ENCODE measurements around the gene VPS18. TPM values are rescaled to one million over a fixed set of nuclear protein-coding genes. Genes with fewer than 3 reads are reported as not detected.

The VPS18 gene
- total RNA-seq, 2 donors from 2014 or later, result 18.3 to 19.2 TPM

GRCh38 chr15:40928821-40929659, 34.8 kb downstream of the VPS18 start, which contains the start of gene DLL4:
TSS of gene DLL4 (plus strand) at chr15:40929340. CDS start at chr15:40929669, 329 bp downstream.
- TF ChIP-seq CTCF (IDR thresholded peaks at IDR 0.05), result no peak
- peak within 1 kb of the TSS; percentile 79 to 93 for H3K9ac ChIP-seq (ENCODE audit: low read depth in 2 of 2, low read length in 2 of 2)
- no peaks in the 10 kb centered on the region for H3K36me3 ChIP-seq
- H3K9me3 ChIP-seq, result no peaks in the 10 kb centered on the region
- peaks cover 28% of the 10 kb centered on the region for H3K4me1 ChIP-seq
- peak within 1 kb of the TSS; percentile 52 for H3K4me3 ChIP-seq
- peak within 1 kb of the TSS; percentile 42 for H3K27ac ChIP-seq
- peaks cover 35% of the 10 kb centered on the region for H3K27me3 ChIP-seq
- intact Hi-C loops (cut with DNase I), result no loop called here
- peak; percentile 89 for DNase-seq

DNA sequence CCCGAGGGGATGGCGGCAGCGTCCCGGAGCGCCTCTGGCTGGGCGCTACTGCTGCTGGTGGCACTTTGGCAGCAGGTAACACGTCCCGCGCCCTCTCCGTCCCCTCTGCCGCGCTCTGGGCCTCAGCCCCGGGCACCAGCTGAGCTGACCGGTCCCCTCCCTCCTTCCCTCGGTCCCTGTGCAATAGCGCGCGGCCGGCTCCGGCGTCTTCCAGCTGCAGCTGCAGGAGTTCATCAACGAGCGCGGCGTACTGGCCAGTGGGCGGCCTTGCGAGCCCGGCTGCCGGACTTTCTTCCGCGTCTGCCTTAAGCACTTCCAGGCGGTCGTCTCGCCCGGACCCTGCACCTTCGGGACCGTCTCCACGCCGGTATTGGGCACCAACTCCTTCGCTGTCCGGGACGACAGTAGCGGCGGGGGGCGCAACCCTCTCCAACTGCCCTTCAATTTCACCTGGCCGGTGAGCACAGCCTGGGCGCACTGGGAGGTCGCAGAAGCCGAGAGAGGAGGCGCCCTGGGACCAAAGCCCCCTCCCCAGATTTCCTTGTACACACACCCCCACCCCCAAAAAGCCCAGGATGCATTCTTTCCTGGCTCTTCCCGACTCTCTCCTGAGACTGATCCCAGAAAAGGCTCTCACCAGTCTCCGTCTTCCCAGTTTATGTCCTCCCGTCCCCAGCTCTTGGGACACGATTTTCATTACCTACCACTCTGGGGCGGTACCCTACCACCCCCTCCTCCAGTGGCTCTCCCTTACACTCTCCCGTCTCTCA, 35.6 kb downstream of the VPS18 start:
- peaks cover 28% of the 10 kb centered on the region for H3K4me1 ChIP-seq

DNA sequence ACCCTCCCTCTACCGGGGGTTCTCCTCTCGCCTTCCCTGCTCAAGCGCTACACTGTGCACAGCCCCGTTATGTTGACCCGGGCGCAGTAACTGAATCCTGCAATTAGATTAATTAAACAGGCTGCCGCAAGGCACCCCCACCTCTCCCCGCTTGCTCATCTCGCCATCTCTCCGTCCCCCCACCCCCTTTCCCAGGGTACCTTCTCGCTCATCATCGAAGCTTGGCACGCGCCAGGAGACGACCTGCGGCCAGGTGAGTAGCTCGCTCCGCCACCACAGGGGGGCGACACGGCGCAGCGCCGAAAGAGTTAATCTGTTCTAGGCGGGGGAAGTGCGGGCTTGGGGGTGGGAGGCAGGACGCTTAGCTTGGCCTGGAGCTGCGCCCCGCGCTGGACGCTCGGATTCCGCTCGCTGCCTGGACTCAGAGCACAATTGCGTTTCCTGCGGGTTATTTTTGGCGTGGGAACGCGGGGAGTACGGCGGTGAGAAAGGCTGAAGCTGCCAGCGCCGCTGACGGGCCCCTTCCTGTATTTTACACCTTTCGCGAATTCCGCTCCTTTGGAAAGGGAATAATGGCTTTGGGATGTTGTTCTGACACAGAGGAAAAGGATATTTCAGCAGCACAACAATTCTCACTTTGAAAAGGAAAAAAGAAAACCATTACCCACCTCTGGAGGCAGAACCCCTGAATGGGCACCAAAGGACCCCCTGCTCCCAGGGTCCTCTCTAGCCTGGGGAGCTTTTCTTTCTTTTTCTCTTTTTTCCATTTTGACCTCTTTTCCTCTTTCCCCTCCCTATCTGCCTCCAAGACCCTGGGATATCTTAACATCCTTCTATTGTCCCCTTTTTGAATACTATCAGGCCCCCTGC, 36.4 kb downstream of the VPS18 start:
- peak; percentile 81 for DNase-seq
- peaks cover 7% of the 10 kb centered on the region for H3K36me3 ChIP-seq
- H3K9me3 ChIP-seq, result no peaks in the 10 kb centered on the region
- H3K9ac ChIP-seq (ENCODE audit: low read depth in 2 of 2, low read length in 2 of 2), result peak overlapping the region; percentile 59 to 93
- H3K27ac ChIP-seq, result peak overlapping the region; percentile 71
- peaks cover 27% of the 10 kb centered on the region for H3K4me1 ChIP-seq
- peak overlapping the region; percentile 52 for H3K4me3 ChIP-seq
- peaks cover 30% of the 10 kb centered on the region for H3K27me3 ChIP-seq
- intact Hi-C loops (cut with DNase I), result no loop called here
- TF ChIP-seq CTCF (IDR thresholded peaks at IDR 0.05), result peak; percentile 57

More for the DNA sequence above, 35.6 kb downstream of the VPS18 start:
- H3K27ac ChIP-seq, result peak overlapping the region; percentile 42
- DNase-seq, result peak; percentile 62
- no peaks in the 10 kb centered on the region for H3K9me3 ChIP-seq
- H3K9ac ChIP-seq (ENCODE audit: low read depth in 2 of 2, low read length in 2 of 2), result peak overlapping the region; percentile 79 to 93
- H3K27me3 ChIP-seq, result peaks cover 35% of the 10 kb centered on the region
- intact Hi-C loops (cut with DNase I), result no loop called here
- no peak for TF ChIP-seq CTCF (IDR thresholded peaks at IDR 0.05)
- H3K4me3 ChIP-seq, result peak overlapping the region; percentile 52
- peaks cover 5% of the 10 kb centered on the region for H3K36me3 ChIP-seq

- no peak for TF ChIP-seq CTCF (IDR thresholded peaks at IDR 0.05)
- Histone ChIP-seq H3K4me3 (peak overlapping the region; percentile 52), H3K27me3 (peaks cover 21% of the 10 kb centered on the region), H3K27ac (peak overlapping the region; percentile 71), H3K4me1 (peaks cover 19% of the 10 kb centered on the region), H3K36me3 (peaks cover 13% of the 10 kb centered on the region), H3K9ac (ENCODE audit: low read depth in 2 of 2, low read length in 2 of 2) (peak overlapping the region; percentile 59 to 93), H3K9me3 (no peaks in the 10 kb centered on the region)
- peak; percentile 42 for DNase-seq
- intact Hi-C loops (cut with DNase I), result no loop called here
These were observed 37.3 kb downstream of the VPS18 start for GRCh38 chr15:40931300-40932142.

Measured in colonic mucosa (tissue), 4 donors.